HFF-Myc (cell line): ENCODE results near the gene HOTAIR.

ENCODE experiments used
- DNase-seq: peaks from one replicate; pipeline ENCODE4 v3.0.0-alpha.2; 2011; ENCODE audit warnings: low read depth; ENCODE audit errors: extremely low read depth
- H3K4me3 ChIP-seq: replicated peaks from 2 replicates; pipeline ENCODE4 v1.5.1; 2011; ENCODE audit warnings: low read depth, mild to moderate bottlenecking, control low read depth, low read length
- TF ChIP-seq, protein P1 (sequence below): IDR thresholded peaks from 2 replicates; pipeline ENCODE4 v1.5.1; 2012; ENCODE audit warnings: mild to moderate bottlenecking, low read depth, low read length, control low read depth; ENCODE audit errors: missing control alignments

The HOTAIR gene

DNA sequence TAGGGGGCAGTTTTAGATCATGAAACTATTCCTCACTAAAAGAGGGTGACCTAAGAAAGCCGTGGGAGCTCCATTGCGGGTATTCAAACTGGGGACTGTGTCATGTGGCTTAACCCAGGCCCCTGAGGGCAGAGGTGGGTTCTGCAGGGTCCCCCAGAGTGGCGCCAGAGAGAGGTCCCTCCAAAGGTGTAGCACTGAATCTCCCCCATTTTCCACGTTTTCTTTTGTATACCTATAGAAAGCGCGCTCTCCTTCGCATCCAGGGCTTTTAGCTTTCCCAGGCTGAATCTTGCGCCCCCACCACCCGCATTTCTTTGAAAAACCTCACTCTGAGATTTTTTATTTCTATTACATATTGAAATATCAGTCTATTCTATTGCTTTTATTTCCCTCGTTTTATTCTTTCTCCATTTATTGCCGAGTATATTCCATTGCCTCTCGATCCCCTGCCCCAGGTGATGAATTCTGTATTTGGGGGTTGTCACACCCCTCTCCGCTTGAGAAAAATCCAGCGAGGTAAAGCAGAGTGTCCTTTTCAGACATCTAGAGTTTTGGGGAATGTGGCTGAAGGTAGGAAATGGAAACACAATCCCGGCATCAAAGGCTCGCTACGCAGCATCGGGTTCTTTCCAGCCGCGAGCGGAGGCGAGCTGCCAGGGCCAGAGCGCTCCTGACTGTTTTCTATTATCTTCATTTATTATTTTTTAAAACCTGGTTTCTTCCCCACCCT is 37.0 kb downstream of the HOTAIR start:
- DNase-seq, result no peak
- H3K4me3 ChIP-seq, result no peak overlapping the region
- TF ChIP-seq, protein P1, sequence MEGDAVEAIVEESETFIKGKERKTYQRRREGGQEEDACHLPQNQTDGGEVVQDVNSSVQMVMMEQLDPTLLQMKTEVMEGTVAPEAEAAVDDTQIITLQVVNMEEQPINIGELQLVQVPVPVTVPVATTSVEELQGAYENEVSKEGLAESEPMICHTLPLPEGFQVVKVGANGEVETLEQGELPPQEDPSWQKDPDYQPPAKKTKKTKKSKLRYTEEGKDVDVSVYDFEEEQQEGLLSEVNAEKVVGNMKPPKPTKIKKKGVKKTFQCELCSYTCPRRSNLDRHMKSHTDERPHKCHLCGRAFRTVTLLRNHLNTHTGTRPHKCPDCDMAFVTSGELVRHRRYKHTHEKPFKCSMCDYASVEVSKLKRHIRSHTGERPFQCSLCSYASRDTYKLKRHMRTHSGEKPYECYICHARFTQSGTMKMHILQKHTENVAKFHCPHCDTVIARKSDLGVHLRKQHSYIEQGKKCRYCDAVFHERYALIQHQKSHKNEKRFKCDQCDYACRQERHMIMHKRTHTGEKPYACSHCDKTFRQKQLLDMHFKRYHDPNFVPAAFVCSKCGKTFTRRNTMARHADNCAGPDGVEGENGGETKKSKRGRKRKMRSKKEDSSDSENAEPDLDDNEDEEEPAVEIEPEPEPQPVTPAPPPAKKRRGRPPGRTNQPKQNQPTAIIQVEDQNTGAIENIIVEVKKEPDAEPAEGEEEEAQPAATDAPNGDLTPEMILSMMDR, result no peak

DNA sequence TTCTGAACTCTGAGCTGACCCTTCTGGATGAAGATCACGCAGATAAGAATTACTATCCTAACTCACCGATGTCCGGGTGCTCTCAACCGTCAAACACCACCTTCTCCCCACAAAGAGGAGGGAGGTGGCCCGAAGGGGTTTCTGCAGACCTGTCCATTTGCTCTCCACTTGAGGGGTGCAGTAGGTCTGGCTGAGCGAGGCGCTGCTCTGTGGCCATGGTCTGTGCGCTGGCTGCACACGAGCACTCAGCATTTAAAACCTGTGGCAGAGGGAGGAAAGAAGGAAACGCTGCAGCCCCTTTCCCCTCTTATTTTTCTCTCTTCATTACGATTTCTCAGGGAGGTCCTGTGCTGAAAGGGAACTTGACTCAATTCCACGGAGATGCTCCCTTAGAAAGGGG is 37.7 kb downstream of the HOTAIR start:
- TF ChIP-seq, protein P1, result no peak
- no peak for DNase-seq
- no peak overlapping the region for H3K4me3 ChIP-seq

DNA sequence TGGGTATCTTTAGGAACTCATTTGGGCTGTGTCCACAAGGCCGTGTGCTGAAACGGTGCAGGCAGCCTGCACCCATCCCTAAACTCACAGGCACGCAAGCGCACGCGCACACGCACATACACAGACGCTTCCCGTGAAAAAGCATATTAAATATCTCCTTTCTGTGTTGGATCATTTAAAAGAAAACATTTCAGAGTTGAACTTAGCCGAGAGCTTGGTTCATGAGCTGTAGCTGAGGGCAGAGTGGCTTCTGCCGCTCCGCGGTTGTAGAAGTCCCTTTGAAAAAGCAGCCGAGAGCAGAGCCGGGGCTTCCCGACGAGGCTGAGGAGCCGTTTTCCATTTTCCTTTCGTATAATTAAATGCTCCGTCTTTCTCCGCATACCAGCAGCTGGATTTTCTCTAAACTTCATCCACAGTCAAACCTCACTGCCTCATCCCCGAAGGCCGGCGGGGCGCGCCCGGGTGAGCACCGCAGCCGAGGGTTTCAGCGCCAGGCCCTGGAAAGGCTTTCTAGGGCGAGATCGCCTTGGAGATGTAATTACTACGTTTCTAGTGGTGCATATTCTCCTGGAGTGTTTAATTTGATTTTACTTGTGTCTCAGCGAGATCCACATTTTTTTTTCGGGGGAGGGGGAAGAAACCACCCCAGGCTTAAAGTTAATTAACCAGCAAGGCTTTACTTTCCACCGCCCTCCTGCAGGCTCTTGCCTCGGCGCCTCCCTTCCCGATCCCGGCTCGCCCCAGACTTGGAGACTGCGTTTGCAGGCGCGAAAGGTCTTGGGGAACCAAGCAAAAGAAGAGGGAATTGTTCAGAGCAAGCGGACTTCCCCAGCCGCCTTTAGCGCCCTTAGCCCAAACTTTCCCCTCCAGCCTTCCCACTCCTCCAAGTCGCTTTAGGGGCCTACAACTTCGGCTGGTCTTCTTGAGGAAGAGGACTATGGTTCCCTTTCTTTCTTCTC is 39.1 kb downstream of the HOTAIR start:
- TF ChIP-seq, protein P1, result no peak
- H3K4me3 ChIP-seq, result no peak overlapping the region
- no peak for DNase-seq

DNA sequence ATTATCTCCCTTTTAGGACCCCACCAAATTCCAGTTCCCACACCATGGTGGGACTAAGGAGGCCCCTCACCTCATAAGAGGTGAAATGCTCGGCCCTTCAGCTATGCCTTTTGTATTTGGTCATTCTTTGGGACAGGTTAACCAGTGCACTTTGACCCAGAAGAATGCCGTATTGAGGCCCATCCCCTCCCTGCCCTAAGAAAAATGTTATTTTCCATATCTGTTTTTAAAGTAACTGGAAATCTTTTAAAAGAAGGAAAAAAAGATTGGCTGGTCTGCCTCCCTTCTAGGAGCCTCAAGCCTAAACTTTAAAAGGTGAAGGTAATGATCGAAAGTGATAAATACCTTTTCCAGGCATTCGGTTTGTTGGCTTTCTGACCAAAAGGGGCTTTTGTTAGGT is 41.8 kb downstream of the HOTAIR start:
- H3K4me3 ChIP-seq, result no peak overlapping the region
- TF ChIP-seq, protein P1, result no peak
- no peak for DNase-seq

DNA sequence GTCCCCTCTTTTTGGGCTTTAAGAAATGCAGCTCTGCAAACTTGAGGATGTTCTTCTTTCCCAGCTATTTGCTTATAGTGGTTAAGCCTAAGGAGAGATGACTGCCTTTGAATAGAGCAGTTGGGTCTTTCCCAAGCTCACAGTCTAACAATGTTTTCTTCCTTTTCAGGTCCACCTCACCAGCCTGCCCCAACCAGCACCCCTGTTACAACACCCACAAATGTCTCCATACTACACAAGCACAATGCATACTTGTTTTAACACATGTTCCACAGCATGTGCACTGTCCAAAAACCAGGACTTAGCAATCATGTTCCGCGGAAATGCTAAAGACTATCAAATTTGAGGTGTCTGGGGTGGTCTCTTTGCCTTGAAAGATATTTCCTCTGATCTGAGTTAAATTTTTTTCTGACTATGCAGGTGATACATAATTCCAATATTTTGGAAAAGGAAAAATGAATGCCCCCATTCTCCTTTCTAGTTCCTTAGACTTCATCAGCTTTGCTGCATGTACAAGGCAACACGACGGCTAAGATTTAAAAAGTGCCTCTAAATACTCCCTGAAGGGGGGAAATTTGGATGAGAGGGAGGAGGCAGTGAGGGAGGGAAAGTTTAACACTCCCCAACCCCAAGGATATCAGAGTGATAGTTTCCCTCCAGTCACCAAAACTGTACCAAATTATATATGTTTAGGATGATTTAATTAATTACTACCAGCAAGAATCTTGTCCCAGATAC is 42.7 kb downstream of the HOTAIR start:
- no peak for DNase-seq
- no peak overlapping the region for H3K4me3 ChIP-seq
- TF ChIP-seq, protein P1, result no peak

DNA sequence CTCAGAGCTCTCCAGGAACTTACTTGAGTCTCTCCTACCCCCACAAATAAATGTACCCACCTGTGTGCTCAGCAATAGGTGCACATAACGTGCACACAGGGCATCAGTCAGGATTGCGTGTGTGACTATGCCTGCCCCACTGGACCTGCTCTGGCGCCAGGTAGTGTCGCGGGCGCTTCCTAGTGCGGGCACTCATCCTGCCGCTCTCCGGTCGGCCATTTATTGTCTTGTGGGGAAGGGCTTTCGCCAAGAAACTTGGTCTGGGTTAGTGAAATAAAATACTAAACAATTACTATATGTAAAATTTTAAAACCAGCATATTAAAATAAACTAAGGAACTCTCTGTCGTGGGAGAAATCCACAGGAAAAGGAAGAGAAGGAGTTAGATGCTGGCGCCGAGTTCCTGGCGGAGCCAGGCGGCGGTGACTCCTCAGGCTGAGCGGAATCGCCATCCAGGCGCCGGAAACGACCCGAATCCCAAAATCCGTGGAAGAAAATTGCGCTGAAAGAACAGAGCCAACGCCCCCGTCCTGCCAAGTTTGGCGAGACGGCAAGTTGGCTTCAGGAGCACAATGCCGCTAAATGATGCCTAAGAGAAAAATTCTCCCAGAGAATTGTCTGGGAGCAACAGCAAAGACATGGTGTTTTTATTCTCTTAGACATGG is 44.0 kb downstream of the HOTAIR start:
- DNase-seq, result no peak
- TF ChIP-seq, protein P1, result no peak
- no peak overlapping the region for H3K4me3 ChIP-seq
